IMR-90 (cell line): Measurements from ENCODE around the gene NEURL1B. TPM values are rescaled to one million over a fixed set of nuclear protein-coding genes. Genes with fewer than 3 reads are reported as not detected.

Experiments used
- ATAC-seq: fragments of 200-7000 bp; cut with Tn5 transposase; 2 replicates; pipeline ENCODE4 v1.9.1; 2020; ENCODE audit warnings: low read depth, mild to moderate bottlenecking, moderate library complexity
- BruUV-seq: library from RNA; stranded (reverse); fragments of 400-500 nt; replicated peaks from 2 replicates; lab custom pipeline; 2021; lab: Mats Ljungman, UMichigan
- CTCF ChIA-PET: fragments of 300-600 bp; formaldehyde crosslinking; extraction: SDS; loops from one replicate; lab custom pipeline; 2021; ENCODE audit warnings: antibody characterized with exemption; lab: Yijun Ruan, JAX
- POLR2A ChIA-PET: fragments of 300-600 bp; sonication (Branson Sonifier 250); formaldehyde crosslinking; loops from one replicate; lab custom pipeline; 2022; ENCODE audit warnings: antibody characterized with exemption; ENCODE audit not compliant: unreplicated experiment; lab: Charles Lee
- DNase-seq: peaks from one replicate; pipeline ENCODE4 v3.0.0; 2013
- H2AFZ ChIP-seq: replicated peaks from 2 replicates; pipeline ENCODE3; 2013; ENCODE audit warnings: low read length, mild to moderate bottlenecking; ENCODE audit not compliant: poor library complexity
- H2AK5ac ChIP-seq: 2 replicates; pipeline ENCODE4 v1.6.1; 2013; ENCODE audit warnings: low read depth, low read length, inconsistent platforms
- H2AK9ac ChIP-seq: replicated peaks from 2 replicates; pipeline ENCODE3; 2013; ENCODE audit warnings: mild to moderate bottlenecking, low read depth, low read length, moderate library complexity; ENCODE audit not compliant: poor library complexity
- H2BK120ac ChIP-seq: 2 replicates; pipeline ENCODE4 v1.6.1; 2013; ENCODE audit warnings: low read depth, low read length, inconsistent platforms
- H2BK15ac ChIP-seq: 3 replicates; pipeline ENCODE4 v1.6.1; 2013; ENCODE audit warnings: low read depth, low read length, inconsistent platforms
- H2BK20ac ChIP-seq: 2 replicates; pipeline ENCODE4 v1.6.1; 2013; ENCODE audit warnings: low read depth, mild to moderate bottlenecking, inconsistent platforms, low read length, moderate library complexity
- H2BK5ac ChIP-seq: 2 replicates; pipeline ENCODE4 v1.6.1; 2013; ENCODE audit warnings: mild to moderate bottlenecking, low read depth, low read length, inconsistent platforms; ENCODE audit not compliant: poor library complexity, severe bottlenecking
- H3K14ac ChIP-seq: replicated peaks from 2 replicates; pipeline ENCODE4 v1.6.1; 2013; ENCODE audit warnings: low read depth, low read length, inconsistent platforms
- H3K18ac ChIP-seq: 2 replicates; pipeline ENCODE4 v1.6.1; 2013; ENCODE audit warnings: low read depth, low read length, control low read depth
- H3K23ac ChIP-seq: 2 replicates; pipeline ENCODE4 v1.6.1; 2013; ENCODE audit warnings: low read depth, low read length, inconsistent platforms
- H3K27ac ChIP-seq: 2 replicates; pipeline ENCODE4 v1.5.1; 2013; ENCODE audit warnings: mild to moderate bottlenecking, control low read depth, low read length; ENCODE audit not compliant: insufficient read depth
- H3K27me3 ChIP-seq: 2 replicates; pipeline ENCODE4 v1.6.1; 2013; ENCODE audit warnings: low read length; ENCODE audit not compliant: control insufficient read depth, insufficient read depth
- H3K36me3 ChIP-seq: 2 replicates; pipeline ENCODE4 v1.6.1; 2013; ENCODE audit warnings: low read length, mixed read lengths; ENCODE audit not compliant: control insufficient read depth, insufficient read depth
- H3K4ac ChIP-seq: 2 replicates; pipeline ENCODE4 v1.6.1; 2013; ENCODE audit warnings: low read depth, low read length, inconsistent platforms
- H3K4me1 ChIP-seq: 2 replicates; pipeline ENCODE4 v1.6.1; 2013; ENCODE audit warnings: low read length, mixed read lengths; ENCODE audit not compliant: control insufficient read depth, insufficient read depth
- H3K4me2 ChIP-seq: 2 replicates; pipeline ENCODE4 v1.6.1; 2013; ENCODE audit warnings: low read depth, mild to moderate bottlenecking, control low read depth, low read length, moderate library complexity
- H3K4me3 ChIP-seq: 2 replicates; pipeline ENCODE4 v1.5.1; 2013; ENCODE audit warnings: low read depth, mild to moderate bottlenecking, control low read depth, low read length, moderate library complexity; ENCODE audit not compliant: insufficient read depth
- H3K56ac ChIP-seq: 2 replicates; pipeline ENCODE4 v1.6.1; 2013; ENCODE audit warnings: low read length, inconsistent platforms; ENCODE audit not compliant: insufficient read depth; ENCODE audit errors: extremely low read depth
- H3K79me1 ChIP-seq, 2 experiments: 2 replicates each; pipeline ENCODE4 v1.6.1; 2013; ENCODE audit warnings: low read length in 2 of 2, inconsistent platforms in 1 of 2, low read depth in 1 of 2
- H3K9ac ChIP-seq: 2 replicates; pipeline ENCODE4 v1.6.1; 2013; ENCODE audit warnings: low read depth, low read length, control low read depth
- H3K9me1 ChIP-seq: 2 replicates; pipeline ENCODE4 v1.6.1; 2013; ENCODE audit warnings: low read length, inconsistent platforms; ENCODE audit not compliant: insufficient read depth
- H3K9me3 ChIP-seq: 2 replicates; pipeline ENCODE4 v1.6.1; 2013; ENCODE audit warnings: low read length; ENCODE audit not compliant: control insufficient read depth, insufficient read depth
- H4K20me1 ChIP-seq: 2 replicates; pipeline ENCODE4 v1.6.1; 2013; ENCODE audit warnings: low read length, inconsistent platforms; ENCODE audit not compliant: insufficient read depth
- H4K5ac ChIP-seq: 2 replicates; pipeline ENCODE4 v1.6.1; 2013; ENCODE audit warnings: mild to moderate bottlenecking, low read depth, low read length, control low read depth
- H4K8ac ChIP-seq, 2 experiments: 2 replicates each; pipeline ENCODE4 v1.6.1; 2013; ENCODE audit warnings: low read depth in 2 of 2, low read length in 2 of 2, control low read depth in 1 of 2, inconsistent platforms in 1 of 2
- H4K91ac ChIP-seq: 2 replicates; pipeline ENCODE4 v1.6.1; 2013; ENCODE audit warnings: low read depth, low read length, inconsistent platforms; ENCODE audit not compliant: insufficient read depth
- BHLHE40 ChIP-seq: fragments of 150-350 bp; IDR thresholded peaks from 2 replicates; pipeline ENCODE4 v1.6.1; 2016; ENCODE audit warnings: mild to moderate bottlenecking, low read depth, low read length
- CEBPB ChIP-seq: IDR thresholded peaks from 2 replicates; pipeline ENCODE4 v1.6.1; 2012; ENCODE audit warnings: low read depth, low read length, improper control_type of control experiment
- CHD1 ChIP-seq: IDR thresholded peaks from 2 replicates; pipeline ENCODE4 v1.6.1; 2012; ENCODE audit warnings: low read depth, low read length, improper control_type of control experiment
- FOS ChIP-seq: fragments of 150-350 bp; IDR thresholded peaks from 2 replicates; pipeline ENCODE4 v1.6.1; 2016; ENCODE audit warnings: low read depth, low read length
- MAFK ChIP-seq: IDR thresholded peaks from 2 replicates; pipeline ENCODE4 v1.6.1; 2012; ENCODE audit warnings: low read depth, low read length, improper control_type of control experiment
- MAZ ChIP-seq: IDR thresholded peaks from 2 replicates; pipeline ENCODE4 v1.6.1; 2012; ENCODE audit warnings: low read depth, mild to moderate bottlenecking, low read length, improper control_type of control experiment, moderate library complexity, borderline replicate concordance
- MXI1 ChIP-seq: IDR thresholded peaks from 2 replicates; pipeline ENCODE4 v1.6.1; 2012; ENCODE audit warnings: low read depth, mild to moderate bottlenecking, low read length, moderate library complexity, borderline replicate concordance
- NFE2L2 ChIP-seq: fragments of 150-350 bp; IDR thresholded peaks from 2 replicates; pipeline ENCODE4 v1.6.1; 2016; ENCODE audit warnings: low read depth, mild to moderate bottlenecking, low read length
- RAD21 ChIP-seq: IDR thresholded peaks from 2 replicates; pipeline ENCODE4 v1.6.1; 2012; ENCODE audit warnings: low read length, improper control_type of control experiment
- RCOR1 ChIP-seq: IDR thresholded peaks from 2 replicates; pipeline ENCODE4 v1.6.1; 2012; ENCODE audit warnings: mild to moderate bottlenecking, low read length, improper control_type of control experiment; ENCODE audit not compliant: insufficient replicate concordance
- RFX5 ChIP-seq: IDR thresholded peaks from 2 replicates; pipeline ENCODE4 v1.8.0; 2012; ENCODE audit warnings: low read depth, mild to moderate bottlenecking, low read length, moderate library complexity
- SMC3 ChIP-seq: fragments of 150-350 bp; IDR thresholded peaks from 2 replicates; pipeline ENCODE4 v1.6.1; 2016; ENCODE audit warnings: low read depth, mild to moderate bottlenecking, antibody characterized with exemption, low read length, moderate library complexity
- WGBS, 2 experiments: methylation state at CpG; one replicate each; pipeline versions ENCODE4 v1.1.5 to v1.1.7; 2013; ENCODE audit warnings: missing lambda C conversion rate in 2 of 2; ENCODE audit not compliant: insufficient read length in 1 of 2; ENCODE audit errors: extremely low coverage in 2 of 2; 5-methylcytosine and 5-hydroxymethylcytosine counted together
- dilution Hi-C: fragments of 300-500 bp; cut with HindIII; formaldehyde crosslinking; loops from one replicate; pipeline ENCODE4 v1.14.3; 2018; ENCODE audit warnings: low sequenced_read_pairs; ENCODE audit not compliant: unreplicated experiment
- in situ Hi-C: fragments of 300-500 bp; cut with MboI; formaldehyde crosslinking; loops from 3 replicates; pipeline ENCODE4 v1.14.3; 2019; ENCODE audit warnings: low sequenced_read_pairs, inconsistent platforms, mixed read lengths
- intact Hi-C: fragments of 100-400 bp; cut with micrococcal nuclease; formaldehyde crosslinking; loops from 2 replicates; pipeline ENCODE4 v1.10.0; 2022
- polyA plus RNA-seq, 3 experiments: library from polyadenylated mRNA; depleted of rRNA; stranded (reverse); fragments of >200 nt; gene quantifications; 2 replicates each; pipeline ENCODE4 v1.2.3, GENCODE V29; 2012; ENCODE audit warnings: low replicate concordance in 1 of 3
- total RNA-seq: library from RNA; depleted of rRNA; stranded (reverse); fragments of >200 nt; gene quantifications from 2 replicates; pipeline ENCODE4 v1.2.3, GENCODE V29; 2012
- TF ChIP-seq, protein P1 (sequence below): conservative IDR thresholded peaks from 2 replicates; pipeline ENCODE4 v1.5.1; 2012; ENCODE audit warnings: mild to moderate bottlenecking, low read depth, low read length, improper control_type of control experiment
- TF ChIP-seq, protein P2 (sequence below): fragments of 150-350 bp; IDR thresholded peaks from 2 replicates; pipeline ENCODE4 v1.6.1; 2016; ENCODE audit warnings: low read depth, mild to moderate bottlenecking, low read length, moderate library complexity, borderline replicate concordance

NEURL1B gene
- total and polyA plus RNA-seq, 2 of the 4 experiments (the other 2 are of a cell fraction) = 1.8 to 2.8 TPM

DNA sequence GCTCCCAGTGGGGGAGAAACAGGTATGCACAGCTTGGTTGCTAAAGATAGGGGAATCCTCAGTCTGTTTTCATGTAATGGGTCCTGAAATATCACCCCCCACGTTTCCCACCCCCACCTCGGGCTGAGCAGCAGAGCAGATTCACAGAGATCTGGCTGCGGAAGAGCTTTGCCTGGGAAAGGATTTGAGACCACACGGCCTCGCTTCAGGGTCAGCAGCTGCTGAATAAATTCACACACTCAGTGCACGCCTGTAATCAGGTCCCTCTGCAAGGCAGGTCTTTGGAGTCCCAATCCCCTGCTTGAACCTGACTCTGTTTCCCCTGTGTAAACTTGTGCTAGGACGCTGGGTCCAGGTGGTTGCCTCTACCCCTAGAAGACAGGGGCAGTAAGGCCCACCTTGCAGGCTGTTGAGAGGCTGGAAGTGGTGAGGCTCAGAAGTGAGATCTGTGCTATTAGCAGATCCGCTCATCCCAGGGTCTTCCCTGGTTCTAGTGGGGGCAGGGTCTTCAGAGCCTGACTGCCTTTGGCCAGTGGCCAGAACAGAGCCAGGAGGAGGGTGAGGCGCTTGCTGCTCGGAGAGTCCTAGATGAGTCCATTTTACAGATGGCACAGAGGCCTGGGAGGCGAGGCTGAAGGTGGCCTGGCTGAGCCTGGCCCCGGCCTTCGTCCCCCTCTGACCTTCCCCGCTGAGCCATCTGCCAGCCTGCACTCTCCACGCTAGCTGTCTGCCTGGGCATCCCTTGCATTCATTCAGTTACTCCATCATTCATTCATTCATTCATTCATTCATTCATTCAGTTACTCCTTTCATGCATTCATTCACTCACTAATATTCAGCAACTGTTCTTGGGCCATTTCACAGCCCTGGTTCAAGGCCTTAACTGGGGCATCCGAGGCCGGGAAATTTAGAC is 16.7 kb upstream of the NEURL1B start:
- Histone ChIP-seq H2AFZ (peak overlapping the region; percentile 10), H3K27me3 (peaks cover 50% of the 10 kb centered on the region), H4K5ac (no peak overlapping the region), H4K91ac (no peak overlapping the region), H3K56ac (no peak overlapping the region), H3K9ac (no peak overlapping the region), H3K4me3 (no peak overlapping the region), H3K9me3 (no peaks in the 10 kb centered on the region), H3K4me1 (no peaks in the 10 kb centered on the region), H3K14ac (no peak overlapping the region), H2BK20ac (no peak overlapping the region), H3K27ac (no peak overlapping the region), H3K4ac (no peak overlapping the region), H2BK120ac (no peak overlapping the region), H3K9me1 (no peaks in the 10 kb centered on the region), H2AK9ac (no peak overlapping the region), H3K4me2 (no peak overlapping the region), H3K18ac (no peak overlapping the region), H2AK5ac (no peak overlapping the region), H3K36me3 (no peaks in the 10 kb centered on the region), H3K79me1 (no peaks in the 10 kb centered on the region), H2BK5ac (no peak overlapping the region), H3K23ac (no peak overlapping the region), H4K8ac (no peak overlapping the region), H2BK15ac (no peak overlapping the region), H4K20me1 (no peaks in the 10 kb centered on the region)
- no TSS peak for BruUV-seq
- ChIA-PET CTCF (no interaction called here), POLR2A (no interaction called here)
- intact Hi-C loops = no loop called here
- dilution Hi-C loops = no loop called here
- DNase-seq (no peak), ATAC-seq (no peak)
- 72% methylated on average over 8 of the region's 17 CpGs; no CpG with 5 or more reads in 1 of the 2 experiments for WGBS, 2 experiments
- in situ Hi-C loops = no loop called here
- TF ChIP-seq, protein P1, sequence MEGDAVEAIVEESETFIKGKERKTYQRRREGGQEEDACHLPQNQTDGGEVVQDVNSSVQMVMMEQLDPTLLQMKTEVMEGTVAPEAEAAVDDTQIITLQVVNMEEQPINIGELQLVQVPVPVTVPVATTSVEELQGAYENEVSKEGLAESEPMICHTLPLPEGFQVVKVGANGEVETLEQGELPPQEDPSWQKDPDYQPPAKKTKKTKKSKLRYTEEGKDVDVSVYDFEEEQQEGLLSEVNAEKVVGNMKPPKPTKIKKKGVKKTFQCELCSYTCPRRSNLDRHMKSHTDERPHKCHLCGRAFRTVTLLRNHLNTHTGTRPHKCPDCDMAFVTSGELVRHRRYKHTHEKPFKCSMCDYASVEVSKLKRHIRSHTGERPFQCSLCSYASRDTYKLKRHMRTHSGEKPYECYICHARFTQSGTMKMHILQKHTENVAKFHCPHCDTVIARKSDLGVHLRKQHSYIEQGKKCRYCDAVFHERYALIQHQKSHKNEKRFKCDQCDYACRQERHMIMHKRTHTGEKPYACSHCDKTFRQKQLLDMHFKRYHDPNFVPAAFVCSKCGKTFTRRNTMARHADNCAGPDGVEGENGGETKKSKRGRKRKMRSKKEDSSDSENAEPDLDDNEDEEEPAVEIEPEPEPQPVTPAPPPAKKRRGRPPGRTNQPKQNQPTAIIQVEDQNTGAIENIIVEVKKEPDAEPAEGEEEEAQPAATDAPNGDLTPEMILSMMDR = no peak
- TF ChIP-seq CEBPB = no peak
- TF ChIP-seq CHD1 = no peak
- no peak for TF ChIP-seq NFE2L2
- TF ChIP-seq BHLHE40 = no peak
- TF ChIP-seq RAD21 = no peak
- no peak for TF ChIP-seq RCOR1
- no peak for TF ChIP-seq SMC3
- no peak for TF ChIP-seq RFX5
- TF ChIP-seq MAZ = no peak
- no peak for TF ChIP-seq MAFK
- TF ChIP-seq FOS = no peak
- TF ChIP-seq MXI1 = no peak
- TF ChIP-seq, protein P2, sequence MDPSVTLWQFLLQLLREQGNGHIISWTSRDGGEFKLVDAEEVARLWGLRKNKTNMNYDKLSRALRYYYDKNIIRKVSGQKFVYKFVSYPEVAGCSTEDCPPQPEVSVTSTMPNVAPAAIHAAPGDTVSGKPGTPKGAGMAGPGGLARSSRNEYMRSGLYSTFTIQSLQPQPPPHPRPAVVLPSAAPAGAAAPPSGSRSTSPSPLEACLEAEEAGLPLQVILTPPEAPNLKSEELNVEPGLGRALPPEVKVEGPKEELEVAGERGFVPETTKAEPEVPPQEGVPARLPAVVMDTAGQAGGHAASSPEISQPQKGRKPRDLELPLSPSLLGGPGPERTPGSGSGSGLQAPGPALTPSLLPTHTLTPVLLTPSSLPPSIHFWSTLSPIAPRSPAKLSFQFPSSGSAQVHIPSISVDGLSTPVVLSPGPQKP = no peak
